Measurements from ENCODE around the gene SIX3.
A peak's percentile ranks its signal among the peaks of the same experiment; 100 is the strongest.

Gene SIX3

DNA sequence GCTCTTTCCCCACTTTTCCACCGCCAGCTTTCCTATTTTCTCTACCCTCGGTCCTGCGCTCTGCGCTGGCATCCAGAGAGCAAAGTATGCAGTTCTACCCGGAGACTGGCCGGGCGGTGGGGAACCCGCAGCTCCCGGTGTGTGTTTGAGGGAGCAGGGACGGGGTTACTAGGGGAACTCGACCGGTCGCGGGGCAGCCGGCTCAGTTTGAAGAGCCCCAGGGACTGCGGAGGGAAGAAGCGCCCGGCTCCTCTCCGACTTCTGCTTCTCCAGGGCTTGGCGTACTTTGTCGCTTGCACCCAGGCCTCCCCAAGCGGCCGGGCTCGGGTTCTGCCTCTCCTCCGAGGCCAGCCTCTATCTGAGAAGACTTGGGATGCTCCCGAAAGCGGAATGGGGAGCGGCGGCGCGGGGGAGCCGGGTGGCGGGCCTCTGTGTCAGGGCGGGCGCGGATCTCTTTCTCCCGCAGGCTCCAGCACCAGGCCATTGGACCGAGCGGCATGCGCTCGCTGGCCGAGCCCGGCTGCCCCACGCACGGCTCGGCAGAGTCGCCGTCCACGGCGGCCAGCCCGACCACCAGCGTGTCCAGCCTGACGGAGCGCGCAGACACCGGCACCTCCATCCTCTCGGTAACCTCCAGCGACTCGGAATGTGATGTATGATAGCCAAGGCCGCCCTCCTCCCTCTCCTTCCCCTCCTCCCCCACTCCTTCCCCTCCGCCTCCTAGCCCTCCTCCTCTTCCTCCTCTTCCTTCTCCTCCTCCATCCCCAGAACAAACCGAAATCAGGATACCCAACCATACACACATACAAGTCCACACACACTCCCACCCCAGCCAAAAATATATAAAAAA lies 2.8 kb downstream of the SIX3 start:
- DNase-seq: no peak

DNA sequence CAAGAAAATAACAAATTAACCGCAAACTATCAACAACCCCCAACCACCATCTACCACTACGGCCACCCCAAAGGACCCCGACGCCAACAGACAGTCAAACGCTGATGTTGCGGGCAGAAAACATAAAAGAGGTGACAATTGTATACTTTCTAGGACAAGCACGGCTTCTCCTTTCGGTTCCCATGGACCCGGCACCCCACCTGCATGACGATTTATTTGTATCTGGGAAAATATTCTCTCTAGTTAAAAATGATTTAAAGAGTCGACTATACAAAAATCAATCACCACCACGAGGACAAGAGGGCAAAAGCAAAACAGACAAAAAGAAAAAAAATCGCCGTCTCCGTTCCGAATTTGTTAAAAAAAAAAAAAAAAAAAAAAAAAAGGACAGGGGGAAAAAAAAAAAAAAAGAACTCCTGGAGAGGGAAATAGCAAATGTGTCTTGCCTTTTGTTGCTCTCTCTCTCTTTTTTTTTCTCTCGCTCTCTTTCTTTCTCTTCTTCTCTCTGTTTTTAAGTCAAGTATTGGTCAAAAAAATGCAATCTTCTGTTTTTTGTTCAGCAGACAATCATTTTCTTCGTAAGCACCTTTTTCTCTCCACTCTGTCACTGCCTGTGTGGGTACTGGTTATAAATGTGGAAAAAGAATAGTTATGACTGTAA lies 3.6 kb downstream of the SIX3 start:
- no peak for DNase-seq

DNA sequence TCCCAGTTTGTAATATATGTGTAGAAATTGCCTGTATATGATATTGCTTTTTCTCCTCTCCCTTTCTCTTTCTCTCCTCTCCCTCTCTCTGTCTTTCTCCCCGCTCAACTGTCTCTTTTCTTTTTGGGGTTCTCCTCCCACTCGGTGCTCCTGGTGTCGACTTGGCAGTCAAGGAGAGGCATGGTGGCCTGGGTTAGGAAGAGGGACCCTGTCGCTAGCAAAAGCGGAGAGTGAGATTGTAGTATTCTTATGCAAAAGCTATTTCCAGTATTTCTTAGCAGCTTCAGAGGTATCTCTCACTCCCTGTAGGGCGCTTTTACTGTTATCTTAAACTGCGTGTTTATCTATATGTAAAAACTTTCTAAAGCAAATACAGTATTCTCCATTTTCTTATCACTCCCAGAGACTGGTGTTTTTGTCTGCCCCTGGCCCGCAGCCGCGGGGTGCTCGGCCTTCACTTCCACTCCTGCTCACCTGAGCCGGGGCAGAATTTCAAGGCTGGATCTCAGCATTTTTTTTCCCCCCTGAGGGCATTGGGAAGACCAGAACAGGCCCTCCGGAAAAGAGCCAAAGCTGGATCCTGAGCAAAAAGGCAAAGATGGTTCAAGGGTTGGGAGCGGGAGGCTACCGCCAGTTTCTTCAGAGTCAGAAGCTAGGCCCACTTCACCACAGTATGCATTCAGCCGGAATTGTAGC lies 4.3 kb downstream of the SIX3 start:
- DNase-seq: no peak

DNA sequence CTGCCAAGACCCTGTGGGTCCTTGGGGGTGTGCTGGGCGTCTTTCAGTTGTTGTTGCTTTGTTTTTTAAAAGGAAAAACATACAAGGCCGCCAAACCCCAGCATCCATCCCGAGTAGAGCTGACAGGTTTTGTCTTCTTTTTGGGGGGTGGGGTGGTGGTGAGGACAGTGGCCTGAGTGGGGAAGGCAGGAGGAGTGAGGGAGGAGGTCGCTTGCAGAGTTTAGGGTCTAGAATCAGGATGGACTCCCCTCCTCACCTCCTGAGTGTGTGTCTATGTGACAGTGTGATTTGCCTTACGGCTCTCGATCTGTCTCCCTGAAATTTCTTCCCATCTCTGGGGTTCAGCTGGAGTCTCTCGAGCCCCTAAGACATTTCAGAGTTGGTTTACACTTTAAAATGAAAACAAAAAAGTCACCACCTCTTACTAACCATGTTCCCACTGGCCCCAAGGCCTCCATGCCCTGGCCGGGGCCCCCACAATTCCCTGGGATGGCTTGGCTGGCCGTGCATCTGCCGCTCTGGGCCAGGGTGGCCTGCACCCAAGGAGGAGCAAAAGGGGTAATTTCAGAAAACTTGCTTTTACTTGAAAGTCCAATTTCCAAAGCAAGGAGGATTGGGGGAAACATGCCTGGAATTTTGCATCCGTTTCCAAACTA lies 5.0 kb downstream of the SIX3 start:
- no peak for DNase-seq

DNA sequence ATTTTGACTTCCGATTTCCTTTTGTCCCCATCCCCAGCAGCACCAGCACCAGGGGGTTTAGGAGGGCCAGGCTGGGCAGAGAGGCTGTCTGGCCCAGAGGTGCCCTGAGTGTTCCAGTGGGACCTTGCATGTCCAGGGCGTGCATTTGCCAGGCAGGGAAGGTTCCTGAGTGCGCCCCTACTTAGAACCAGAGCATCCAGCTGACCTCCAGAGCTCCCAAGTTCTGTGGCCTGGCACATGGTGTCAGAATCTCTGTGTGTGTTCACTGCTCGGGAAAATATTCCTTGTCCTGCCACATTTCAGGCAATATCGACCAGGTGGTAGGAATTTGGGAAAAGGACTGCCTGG lies 5.5 kb downstream of the SIX3 start:
- DNase-seq: no peak

DNA sequence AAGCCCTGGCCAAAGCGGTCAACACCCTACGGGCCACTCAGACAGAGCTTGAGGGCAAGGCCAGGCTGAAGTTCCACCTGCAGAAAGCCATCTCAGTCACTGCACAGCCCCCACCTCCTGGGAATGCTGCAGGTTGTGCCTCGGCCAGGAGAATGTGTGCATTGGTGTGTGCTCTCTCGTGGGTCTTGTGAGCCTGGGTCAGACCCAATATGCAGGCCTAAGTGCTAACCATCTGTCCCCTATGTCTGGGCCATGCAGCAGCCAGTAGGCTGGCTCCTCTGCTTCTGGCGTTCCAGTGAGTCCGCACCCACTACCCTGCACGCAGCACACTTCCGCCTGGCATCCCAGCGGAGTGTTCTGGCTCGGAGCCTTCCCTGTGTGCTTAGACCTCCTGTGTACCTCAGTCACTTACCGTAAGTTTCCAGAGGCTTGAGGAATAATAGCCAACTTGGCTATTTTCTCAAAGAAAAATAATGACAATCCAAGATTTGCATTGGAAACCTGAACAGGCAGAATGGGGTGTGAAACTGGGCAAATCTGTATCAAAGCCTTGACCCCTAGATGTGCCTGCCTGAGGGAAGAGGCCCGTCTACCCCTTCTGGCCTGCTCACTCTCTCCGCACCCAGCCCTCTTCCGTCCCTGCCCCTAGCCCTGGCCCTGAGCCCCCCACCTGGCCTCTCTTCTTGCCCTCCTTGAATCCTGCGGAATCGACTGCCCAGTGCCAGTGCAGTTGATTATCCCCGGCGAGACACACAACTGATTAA lies 7.2 kb downstream of the SIX3 start:
- DNase-seq: no peak

DNA sequence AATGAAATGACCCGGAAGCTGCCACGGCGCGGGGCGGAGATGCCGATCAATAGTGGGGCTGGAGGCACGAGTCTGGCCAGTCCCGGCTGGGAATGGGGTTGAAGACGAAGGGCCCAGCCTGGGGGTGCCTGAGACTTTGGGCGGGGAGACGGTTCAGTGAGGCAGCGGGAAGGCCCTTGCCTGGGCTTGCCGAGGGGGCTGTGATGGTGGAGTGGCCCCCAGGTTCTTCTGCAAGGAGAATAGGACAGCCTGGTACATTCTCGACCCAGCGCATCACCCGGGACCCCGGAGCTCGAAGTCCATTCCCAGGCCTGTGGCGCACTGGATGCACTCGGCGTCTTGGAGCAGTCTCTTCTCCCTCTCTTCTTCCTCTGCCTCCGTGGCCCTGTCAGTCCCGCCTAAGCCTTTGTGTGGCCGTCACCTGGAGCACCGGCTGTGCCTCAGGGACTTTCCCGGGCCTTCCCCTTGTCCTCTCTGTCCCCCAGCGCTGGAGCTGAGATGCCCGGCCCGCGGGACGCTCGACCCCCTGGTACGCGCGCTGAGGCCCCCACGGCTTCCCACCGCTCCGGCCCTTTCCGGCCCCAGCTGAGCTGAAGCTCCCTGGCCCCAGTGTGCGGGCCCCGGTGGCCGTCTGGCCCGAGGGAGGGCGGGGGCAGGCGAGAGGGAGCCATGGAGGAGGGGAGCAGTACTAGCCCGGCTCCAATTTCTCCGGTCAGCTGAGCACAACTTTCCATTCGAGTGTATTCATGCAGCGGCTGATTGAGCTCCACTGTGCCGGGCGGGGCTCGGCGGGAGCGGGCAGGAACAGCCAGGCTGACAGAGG lies 8.0 kb downstream of the SIX3 start:
- no peak for DNase-seq

DNA sequence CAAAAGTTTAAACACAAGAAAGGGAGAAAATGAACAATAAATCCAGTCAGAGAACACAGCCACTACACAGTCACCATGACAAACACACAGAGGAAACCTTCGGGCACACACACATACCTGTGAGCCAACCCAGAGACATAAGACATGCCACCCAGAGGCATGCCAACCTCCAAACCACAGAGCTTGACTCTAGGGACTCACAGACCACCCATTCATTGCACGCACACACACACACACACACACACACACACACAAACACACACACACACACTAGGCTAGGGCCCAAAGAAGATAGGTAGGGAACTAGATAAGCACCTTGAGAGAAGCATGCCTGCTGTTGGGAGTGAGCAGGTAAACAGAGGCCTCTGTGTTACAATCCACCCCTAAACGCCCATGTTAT lies 9.1 kb downstream of the SIX3 start:
- no peak for DNase-seq

DNA sequence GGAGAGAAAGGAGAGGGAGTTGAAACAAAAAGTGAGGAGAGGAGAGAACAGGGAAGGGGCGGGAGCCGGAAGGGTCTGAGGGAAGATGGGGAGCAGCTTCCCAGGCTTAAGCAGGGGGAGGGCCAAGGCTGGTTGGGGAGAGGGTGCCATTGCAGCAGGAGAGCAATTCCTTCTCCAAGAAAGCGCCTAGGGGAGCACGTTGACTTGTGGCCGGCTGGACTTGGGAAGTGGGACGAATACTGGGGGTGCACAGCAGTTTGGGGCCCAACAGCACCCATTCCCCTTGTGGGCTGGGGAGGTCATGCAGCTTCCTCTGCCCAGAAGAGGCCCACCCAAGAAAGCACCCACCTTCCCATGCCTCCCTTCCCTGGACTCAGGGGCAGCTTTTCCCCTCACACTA lies 9.6 kb downstream of the SIX3 start:
- DNase-seq: no peak

DNA sequence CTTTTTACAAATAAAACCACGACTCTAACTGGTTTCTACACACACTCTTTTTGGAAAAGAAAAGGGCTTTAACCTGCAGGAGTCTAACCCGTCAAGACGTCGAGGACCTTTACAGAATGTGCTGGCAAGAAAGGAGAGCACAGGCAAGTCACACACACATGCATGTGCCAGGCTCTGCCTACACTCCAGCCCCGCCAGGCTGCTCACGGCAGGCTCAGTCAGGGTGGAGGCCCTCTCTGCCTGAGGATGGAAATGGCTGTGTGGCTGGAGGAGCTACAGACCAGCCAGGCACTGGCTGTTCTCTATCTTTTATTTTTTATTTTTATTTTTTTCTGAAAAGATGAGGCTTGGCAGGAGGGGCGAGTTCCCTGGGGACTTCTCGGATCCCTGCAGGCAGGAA lies 10.2 kb downstream of the SIX3 start:
- DNase-seq: peak; percentile 7

DNA sequence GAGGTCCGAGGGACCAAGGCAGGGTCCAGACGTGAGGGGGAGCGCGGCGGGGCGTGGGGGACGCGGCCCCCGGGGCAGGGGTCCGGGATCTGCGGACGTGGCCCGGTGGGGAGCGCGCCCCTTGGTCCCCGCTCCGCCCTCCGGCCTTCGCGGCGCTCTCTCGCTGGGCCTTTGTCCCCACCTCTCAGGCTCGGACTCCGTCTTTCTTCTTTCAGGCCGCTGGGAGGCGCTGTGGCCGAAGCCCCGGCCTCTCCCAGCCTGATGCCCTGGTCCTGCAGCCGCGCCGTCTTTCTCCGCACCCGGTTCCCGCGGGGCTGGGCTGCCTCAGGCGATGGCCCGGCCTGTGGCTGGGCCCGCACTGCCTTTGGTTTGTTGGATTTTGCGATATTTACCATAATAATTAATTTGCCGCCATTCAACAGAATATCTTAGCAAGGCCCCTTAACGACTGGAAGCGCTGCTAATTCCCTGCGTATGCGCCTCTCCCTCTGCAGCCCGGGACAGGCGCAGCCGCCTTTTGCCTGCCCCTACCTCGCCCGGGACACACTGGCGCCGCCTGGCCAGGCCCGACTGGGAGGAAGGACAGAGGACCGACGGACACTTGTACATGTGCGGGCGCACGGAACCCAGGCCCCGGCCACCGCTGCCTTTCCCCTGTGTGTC lies 10.8 kb downstream of the SIX3 start:
- DNase-seq: no peak

DNA sequence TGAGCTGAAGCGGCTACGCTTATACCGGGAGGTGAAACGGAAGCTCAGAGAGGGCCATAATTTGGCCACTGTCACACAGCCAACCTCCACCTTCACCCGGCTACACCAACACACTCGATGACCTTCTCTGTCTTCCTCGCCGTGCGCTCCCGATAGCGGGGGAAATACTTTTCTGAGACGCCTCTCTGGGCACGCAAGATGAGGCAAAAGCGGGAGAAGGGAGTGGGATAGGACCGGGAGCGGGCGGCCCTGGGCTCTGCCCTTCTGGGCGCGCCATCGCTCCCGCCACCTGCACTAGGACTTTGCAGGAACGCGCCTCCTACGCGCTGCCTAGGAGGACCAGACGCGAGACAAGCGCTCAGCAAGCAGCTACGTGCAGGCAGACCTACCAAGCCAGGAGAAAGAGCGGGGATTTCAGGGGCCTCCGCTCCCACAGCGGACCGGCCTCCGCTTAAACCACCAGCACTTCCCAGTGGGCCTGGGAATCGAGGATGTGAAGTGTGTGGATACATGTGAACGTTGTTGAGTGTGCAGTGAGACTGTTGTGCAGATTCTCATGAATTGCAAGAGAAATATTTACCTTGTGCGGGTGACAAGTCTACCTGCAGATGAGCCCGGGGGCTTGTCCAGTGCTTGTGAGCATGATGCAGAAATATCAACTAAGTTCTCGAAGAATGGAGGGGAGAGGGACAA lies 11.4 kb downstream of the SIX3 start:
- no peak for DNase-seq

DNA sequence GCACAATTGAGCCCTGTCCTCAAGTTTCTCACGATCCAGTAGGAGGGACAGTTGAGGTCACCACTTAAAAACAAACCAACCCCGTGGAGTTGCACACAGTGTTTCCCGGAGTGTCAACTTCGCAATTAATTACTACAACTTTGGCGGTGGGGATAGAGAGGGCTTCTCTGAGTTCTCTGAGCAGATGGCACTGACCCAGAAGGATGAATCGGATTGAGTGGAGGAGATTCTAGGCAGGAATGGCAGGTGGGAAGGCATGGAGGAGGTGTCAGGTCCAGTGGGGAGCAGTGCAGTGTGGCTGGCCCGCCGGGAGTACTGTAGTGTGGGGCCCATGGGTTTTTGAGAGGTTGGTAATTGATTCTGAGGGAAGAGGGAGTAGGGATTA lies 12.0 kb downstream of the SIX3 start:
- no peak for DNase-seq

DNA sequence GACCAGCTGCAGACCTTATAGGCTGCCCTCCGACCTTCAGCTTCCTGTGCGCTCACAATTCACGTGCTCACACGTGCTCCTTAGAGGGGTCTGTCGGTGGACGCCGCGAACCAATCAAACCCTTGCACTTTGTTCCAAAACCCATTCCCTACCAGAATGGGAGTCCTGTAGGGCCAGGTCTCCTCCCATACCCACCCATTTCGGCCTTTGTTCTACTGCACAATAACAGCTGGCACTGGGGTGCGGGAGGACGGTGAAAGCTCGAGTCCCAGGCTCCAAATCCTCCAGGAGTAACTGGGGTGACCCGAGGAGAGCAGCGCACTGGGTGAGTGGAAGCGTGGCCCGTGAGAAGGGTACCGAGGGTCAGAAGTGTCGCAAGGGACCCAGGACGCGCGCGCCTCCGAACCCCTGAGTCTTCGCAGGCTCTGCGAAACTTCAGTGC lies 13.0 kb downstream of the SIX3 start:
- no peak for DNase-seq

DNA sequence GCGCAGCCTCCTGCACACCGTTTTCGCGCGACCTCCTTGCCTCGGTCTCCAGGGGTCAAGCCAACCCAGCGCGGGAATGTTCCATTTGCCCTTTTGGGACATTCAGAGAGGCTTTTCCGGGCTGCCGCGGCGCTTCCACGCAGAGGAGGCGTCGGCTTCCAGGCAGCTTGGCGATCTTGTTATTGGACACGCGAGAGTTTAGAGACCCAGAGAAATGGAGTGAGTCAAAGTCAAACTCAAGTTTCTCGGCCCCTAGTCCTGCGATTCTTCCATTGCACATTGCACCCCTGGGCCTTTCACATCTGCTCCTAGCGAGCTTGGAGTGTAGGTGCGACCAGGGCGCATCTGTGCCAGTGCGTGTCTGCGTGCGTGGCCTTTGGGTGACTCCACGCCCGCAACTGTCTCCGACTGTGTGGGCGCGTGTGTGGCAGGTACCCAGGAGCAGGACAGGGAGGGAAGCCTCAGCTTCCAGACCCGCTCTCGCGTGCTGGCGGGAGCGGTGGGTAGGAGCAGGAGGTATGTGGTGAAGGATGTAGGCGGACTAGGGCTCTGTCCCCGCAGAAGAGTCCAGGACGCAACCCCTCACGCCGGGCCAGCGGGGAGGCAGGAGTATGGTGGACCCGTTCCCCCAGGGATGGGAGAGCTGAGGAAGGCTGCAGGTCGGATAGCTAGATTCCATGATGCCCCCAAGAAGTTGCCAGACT lies 13.5 kb downstream of the SIX3 start:
- no peak for DNase-seq

DNA sequence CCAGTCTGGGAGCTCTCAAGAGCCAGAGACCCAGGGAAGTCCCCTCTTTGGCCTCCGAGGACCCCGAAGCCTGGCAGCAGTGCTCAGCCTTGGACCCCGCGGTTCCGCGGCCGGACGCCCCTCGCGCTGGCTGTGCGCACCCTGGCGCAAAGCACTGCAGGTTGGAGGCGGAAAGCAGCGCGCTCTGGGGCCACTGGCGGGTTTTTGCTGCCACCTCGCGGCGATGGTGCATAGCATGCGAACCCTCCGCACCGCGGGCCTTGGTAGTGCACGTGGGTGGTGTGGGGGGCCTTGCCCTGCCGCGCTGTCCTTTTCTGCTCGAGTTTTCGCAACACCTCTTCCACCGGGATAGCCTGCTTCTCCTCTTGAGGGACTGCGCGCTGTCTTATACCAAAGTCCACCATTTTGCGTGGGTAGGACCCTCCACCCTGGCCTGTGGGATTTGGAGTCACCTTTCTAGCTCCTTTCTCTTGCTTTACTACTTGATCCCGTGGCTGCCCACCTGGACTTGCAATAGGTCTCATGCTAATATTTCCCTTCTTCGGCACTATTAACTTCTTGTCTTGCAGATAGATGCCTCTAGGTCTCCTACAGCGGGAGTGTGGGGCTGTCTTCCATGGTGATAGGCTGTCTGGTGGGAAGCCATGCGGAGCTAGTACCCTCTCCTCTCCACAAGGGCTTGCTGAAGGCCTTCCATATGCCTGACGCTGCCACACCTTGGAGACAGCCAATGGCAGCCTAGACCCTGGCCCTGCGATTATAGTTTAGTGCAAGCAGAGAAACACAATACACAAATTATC lies 14.3 kb downstream of the SIX3 start:
- DNase-seq: peak; percentile 22

DNA sequence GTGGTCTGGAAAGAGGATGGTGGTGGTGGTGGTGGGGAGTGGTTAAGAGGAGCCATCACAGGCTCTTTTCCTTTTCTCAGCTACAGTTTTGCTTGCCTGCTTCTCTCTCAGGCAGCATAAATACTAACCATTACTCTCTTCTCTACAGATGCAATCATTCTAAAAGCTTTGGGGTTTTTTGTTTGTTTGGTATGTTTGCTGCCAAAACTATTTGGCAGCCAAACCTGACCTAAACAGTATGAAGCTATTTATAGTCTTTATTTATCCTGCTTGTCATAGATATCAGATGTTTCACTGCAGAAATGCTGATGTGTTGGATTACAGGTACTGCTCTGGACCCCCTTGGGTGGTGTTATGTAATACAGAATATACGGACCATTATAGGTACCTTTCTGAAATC lies 15.3 kb downstream of the SIX3 start:
- DNase-seq: no peak

DNA sequence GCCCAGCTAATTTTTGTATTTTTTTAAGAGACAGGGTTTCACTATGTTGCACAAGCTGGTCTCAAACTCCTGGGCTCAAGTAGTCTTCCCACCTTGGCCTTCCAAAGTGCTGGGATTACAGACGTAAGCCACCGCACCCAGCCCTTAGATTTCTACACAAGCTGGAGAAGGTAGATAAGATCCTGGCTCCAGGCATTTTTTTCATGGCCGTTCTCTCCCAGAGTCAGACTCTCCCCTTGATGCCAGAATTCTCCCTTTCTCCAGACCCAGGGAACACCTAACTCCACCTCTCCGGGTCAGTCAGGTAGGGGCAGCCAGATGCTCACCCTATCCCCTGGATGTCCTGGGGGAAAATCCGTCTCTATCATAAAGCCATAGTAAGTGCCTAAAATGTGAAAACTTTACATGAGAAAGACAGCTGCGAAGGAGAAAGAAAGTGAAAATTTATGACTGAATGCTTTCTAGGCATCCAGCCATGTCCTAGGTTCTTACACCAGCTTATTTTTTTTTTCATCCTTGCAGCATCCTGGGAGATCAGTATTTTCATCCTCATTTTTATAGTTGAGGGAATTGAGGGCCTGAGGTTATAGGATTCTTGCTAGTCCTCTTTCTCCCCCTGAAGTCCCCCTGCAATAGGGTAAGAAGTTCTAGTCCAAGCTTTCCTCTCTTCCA lies 16.3 kb downstream of the SIX3 start:
- no peak for DNase-seq

DNA sequence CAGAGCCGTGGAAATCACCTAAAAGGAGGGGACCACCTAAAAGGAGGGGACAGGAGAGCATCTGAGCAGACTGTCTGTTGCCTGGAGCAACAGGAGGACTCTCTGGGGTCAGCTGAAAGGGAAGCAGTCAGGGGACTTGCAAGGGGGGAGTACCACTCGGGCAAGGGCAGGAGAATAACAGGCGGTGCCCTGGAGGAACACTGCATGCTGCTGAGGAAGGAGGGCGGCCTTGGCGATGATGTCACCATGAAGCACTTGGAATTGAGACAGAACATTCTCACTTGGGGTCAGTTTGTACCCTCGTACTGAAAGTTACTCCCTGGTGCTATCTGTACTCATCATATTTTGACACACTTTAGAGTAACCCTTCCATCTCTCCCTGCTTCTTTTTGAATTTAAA lies 18.4 kb downstream of the SIX3 start:
- no peak for DNase-seq
